NCI-H2227 treated with DMSO at 0.1 percent for 48 hours (cell line): Measurements from ENCODE around the gene FCAMR.

Experiments
- DNase-seq: peaks from one replicate; lab custom pipeline; 2025; lab: John Stamatoyannopoulos, UW

The FCAMR gene, protein sequence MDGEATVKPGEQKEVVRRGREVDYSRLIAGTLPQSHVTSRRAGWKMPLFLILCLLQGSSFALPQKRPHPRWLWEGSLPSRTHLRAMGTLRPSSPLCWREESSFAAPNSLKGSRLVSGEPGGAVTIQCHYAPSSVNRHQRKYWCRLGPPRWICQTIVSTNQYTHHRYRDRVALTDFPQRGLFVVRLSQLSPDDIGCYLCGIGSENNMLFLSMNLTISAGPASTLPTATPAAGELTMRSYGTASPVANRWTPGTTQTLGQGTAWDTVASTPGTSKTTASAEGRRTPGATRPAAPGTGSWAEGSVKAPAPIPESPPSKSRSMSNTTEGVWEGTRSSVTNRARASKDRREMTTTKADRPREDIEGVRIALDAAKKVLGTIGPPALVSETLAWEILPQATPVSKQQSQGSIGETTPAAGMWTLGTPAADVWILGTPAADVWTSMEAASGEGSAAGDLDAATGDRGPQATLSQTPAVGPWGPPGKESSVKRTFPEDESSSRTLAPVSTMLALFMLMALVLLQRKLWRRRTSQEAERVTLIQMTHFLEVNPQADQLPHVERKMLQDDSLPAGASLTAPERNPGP

DNA sequence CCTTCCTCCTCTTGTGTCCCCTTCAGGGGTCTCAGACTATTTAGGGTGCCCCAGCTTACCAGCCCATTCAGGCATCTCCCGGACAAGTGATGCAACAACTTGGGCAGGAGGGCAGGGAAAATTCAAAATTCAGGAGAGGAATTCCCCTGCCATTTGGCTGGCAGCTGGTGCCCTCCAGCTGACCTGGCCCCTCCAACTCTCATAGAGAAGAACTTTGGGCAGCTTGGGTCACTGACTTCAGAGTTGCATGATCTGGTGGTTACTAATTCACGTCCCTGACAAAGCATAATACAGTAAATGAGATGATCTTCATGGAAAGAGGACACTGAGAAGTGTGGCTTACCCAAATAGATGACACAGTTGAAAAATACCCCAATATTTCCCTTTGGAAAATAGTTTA, at the start of gene FCAMR:
TSS of gene FCAMR (minus strand) at position 15 of the 400 bp plus-strand sequence. CDS start 335 bp downstream, outside the sequence.
- DNase-seq, result no peak

DNA sequence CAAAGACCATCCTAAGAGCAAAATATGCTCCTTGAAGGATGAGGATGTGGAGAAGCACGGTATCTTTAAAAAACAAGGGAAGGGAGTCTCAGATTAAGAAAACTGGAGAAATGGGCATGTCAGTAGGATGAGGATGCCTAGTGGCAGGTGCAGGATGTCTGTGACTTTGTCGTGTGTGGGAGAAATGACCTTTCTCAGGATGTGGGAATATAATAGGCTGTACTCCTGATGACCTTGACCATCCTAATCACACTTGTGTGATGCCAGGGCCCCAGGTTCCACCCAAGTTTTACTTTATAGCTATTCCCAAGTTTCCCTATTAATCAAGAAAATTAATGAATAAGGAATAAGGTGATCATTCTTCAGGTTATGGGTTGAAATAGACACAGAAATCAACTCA, 49.4 kb upstream of the FCAMR start:
- DNase-seq, result no peak

DNA sequence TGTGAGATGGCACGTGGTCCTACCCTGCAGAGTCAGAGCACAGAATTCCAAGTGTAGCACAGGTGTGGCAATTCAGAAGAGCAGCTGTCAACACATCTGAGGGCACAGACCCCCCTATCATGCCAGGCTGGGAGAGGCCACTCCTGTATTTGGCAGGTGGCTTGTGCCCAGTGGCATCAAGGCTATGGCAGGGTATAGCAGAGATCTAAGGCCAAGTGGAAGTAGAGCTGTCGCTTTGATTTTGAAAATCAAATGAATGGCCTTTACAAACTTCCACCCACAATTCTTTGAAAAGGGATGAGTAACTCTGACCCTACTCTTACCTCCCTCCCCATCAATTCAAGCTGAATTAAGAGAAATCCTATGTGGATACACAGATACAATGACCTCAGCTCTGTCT, 48.9 kb upstream of the FCAMR start:
- no peak for DNase-seq

DNA sequence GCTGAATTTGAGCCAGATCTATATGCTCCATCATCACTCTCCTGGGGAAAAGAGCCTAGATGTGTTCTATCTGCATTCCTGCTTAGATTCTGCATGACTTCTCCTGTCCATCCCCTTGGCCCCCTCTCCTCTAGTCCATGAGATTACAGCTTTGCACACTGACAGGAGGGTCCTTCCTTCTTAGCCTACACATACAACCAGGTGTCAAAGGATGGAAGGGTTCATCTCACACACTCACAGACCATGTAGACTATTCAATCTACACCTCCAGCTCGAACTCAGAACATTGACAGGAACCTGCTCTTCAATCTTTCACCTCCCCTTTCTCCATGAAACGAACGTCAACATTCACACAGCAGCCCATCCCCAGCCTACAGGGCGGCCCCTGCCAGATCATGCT, 48.4 kb upstream of the FCAMR start:
- DNase-seq, result no peak

DNA sequence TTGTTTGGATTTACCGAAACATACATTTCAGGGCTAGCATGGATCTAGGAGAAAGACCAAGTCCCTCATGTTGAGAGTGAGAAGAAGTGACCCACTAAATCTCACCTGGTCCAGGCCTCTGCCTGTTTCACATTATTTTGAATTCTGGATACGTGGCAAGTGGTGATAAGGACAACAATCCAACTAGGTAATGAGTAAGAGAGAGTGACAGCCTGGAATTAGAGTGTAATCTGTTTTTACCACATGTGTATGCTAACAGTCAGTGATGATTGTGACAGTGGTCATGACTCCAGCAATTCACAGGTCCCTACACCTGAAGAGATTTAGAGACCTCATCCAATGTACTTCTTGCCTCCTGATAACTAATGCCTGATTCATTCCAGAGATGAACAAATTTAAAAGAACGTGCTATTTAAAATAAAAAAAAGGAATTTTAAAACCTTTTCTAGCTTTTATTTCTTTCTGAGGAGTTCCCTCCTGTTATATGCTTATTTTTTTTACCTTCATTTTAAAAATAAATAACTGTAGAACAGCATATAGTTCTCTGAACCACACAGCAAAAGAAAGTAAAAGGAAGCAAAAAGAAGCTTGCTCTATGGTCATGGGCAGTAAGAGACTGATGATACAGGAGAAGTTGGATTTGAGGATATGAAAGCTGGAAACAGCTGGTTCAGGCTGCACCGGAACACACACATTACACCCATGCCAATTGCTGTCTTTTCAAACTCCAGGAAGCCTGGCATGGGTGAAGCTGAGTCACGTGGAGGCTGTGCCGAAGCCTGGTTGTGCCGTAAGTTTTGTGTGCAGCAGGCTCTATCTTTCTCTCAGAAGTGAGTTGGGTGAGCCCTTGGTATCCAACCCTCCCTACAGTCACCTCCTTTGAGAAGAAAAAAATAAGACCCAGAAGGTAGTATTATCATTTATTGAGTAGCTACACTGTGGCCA, 47.6 kb upstream of the FCAMR start:
- no peak for DNase-seq

DNA sequence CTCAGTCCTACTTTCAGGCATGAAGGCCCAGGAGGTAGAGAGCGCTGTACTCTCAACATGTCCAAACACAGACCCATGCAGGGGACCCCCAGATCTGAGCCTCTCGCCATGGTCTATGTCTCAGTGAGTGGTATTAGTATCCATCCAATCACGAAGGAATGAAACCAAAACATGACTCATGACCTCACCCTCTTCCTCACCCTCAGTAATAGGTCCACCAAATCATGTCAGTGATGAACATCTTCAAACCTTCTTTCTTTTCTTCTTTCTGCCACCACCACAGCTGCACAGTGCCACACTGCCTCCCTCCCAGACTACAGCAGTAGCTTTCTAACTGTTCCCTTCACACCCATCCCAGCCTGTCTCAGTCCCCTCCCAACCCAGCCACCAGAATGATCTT, 45.5 kb upstream of the FCAMR start:
- no peak for DNase-seq

DNA sequence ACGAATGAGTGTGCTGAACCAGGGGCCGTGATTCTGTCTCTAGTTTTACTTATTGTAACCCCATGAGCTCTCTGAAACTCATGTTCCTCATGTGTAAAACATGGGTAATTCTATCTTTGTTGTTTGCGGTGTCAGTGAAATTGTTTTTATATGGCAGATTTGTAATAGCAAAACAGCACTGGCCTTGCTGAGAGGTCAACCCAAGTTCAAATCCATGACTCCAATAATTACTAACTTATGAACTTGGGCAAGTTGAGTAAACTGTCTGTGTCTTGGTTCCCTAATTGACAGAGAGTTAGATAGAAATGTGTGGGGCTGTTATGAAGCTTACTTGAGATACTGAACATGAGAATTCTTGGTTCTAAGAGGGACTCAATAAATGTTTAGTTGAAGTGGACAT, 44.5 kb upstream of the FCAMR start:
- DNase-seq, result no peak

DNA sequence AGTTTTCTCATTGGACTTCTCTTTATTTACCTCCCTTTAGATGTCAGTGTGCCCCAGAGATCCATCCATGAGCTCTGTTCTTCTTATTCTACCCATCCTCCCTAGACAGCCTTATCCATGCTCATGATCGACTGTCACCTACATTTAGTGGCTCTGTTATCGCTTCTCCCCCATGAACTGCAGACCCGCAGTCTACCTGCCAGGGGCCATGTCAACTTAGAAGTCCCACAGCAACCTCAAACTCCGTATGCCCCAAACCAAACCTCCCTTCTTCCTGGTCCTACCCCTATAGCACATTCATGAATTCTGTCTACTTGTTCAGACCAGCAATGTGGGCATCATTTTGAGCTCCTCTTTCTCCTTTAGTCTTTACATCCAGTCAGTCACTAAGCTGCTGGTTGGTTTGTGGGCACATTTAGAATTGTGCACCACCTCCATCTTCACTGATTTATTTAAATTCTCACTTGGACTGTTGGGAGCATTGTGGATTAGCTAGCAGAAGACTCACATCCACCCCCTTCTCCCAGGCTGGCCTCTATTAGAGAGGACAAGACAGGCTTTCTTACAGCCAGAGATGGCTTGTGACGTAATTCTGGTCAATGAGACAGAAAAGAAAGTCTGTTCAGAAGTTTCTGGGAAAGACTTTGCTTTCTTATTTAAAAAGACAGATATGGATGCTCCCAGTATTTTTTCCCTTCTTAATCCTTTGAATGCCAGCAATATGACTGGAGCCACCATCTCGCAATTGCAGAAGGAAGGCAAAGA, 43.2 kb upstream of the FCAMR start:
- no peak for DNase-seq

DNA sequence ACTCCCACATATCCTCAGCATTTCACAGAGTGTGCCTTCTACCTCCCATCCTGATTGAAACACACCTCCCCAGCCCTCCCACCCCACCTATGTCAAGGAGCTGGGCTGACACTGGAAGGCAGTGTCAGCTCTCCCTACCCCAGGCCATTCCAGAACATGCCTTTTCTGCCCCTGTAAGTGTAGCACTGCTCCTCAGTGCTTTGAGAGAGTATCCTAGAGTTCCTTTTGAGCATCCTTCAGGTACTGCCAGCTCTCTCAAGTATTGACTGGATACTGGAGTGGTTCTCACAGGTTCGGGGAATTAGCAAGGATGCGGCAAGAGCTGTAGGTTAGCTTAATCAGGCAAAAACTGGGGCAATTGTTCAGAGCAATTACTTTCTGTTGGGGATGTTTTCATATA, 40.5 kb upstream of the FCAMR start:
- DNase-seq, result no peak

DNA sequence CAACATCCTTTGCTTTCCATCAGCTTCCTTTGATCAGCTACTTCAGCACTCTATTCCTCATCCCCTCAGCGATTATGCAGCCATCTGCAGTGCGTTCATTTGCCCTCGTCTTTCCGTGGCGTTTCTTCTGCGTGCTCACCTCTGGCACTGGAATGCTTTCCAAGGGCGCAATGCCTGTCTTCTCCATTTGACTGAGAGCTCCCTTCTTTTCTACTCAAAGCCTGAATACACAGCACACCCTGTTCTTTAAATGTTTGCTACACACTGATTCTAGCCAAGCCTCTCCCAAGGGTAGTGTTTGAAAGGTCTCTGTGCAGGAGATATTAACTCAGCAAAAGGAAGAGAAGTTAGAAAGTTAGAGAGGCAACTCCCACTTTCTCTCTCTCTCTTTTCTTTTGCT, 39.7 kb upstream of the FCAMR start:
- no peak for DNase-seq

DNA sequence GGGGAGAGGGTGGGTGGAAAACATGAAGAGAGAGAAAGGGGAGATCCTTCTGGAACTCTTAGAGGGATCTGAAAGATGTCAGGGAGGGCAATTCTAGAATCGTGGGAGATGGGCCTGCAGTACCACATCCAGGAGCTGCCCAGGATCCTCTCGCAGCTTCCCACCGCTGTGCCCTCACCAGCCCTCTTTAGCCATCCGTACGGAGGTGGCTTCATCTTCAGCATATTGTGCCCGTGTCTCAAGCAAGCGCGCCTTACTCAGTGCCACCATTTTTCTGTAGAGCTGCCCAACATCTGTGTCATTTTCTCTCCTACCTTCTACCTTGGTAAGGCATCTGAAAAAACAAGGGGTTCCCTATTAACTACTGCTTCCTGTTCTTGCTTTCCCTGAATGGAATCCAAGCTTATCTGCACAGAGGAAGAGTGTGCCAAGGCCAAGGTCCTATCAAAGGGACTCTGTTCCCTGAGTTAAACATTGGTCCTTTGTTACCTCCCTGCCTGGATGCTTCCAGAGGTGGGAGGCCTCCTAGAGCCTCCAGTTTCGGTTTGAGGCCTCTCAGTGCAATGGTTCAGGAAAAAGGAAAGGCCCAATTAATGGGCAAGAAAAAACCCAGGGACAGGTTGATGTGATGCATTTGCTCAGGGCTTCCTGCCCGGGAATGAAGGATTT, 39.1 kb upstream of the FCAMR start:
- DNase-seq, result no peak

DNA sequence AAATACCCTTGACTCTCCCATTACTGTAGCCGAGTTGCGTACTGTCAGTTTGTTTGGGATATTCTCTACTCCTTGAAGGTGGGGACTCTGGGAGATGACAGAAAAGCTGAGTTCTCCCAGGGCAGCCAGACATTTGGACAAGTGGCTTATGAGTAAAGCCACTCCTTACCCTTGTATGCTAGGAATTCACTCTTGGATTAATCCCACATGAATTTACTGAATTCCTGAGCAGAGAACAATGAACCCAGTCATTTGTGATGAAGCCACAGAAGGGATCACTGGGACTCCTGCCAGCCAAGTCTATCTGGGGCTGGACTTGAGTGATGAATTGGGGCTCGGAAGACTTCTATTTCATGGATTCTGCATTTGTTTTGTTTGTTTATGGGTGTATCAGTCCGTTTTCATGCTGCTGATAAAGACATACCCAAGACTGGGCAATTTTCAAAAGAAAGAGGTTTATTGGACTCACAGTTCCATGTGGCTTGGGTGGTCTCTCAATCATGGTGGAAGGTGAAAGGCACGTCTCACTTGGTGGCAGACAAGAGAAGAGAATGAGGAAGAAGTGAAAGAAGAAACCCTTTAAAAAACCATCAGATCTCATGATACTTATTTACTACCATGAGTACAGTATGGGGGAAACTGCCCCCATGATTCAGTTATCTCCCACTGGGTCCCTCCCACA, 37.2 kb upstream of the FCAMR start:
- no peak for DNase-seq

DNA sequence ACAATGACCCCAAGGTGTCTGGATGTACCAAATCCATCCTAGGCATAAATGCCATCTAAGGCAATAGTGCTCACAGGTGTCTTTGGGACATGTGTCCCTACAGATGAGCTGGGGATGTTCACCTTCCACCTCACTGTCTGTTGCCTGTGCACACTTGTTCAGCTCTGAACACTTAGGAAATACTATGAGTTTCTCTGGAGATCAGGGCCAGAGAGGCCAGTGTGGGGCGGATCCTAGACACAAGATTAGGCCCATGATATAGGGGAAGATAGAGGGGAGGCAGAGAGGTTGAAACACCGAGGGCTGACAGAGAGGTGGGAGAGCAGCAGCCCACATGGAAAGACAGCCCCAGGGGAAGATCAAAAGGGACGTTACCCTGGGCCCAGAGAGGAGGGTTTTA, 36.7 kb upstream of the FCAMR start:
- DNase-seq, result no peak

DNA sequence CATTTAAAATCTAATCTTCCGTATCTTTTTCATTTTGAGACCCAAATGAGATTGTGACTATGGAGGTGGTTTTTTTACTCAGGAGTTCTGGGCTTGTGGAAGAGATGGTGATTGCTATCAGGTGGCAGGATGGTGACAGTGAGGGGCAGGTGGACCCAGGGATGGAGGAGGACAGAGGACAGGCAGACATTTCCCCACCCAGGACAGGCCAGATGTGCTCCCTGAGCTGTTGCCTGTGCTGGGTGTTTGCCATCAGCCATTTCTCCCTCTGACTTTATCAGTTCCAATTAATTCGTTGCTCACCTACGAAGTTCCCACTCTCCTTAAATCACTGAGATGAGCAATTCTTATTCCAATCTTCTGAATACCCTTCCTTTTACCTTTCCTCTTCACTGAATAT, 35.8 kb upstream of the FCAMR start:
- no peak for DNase-seq

DNA sequence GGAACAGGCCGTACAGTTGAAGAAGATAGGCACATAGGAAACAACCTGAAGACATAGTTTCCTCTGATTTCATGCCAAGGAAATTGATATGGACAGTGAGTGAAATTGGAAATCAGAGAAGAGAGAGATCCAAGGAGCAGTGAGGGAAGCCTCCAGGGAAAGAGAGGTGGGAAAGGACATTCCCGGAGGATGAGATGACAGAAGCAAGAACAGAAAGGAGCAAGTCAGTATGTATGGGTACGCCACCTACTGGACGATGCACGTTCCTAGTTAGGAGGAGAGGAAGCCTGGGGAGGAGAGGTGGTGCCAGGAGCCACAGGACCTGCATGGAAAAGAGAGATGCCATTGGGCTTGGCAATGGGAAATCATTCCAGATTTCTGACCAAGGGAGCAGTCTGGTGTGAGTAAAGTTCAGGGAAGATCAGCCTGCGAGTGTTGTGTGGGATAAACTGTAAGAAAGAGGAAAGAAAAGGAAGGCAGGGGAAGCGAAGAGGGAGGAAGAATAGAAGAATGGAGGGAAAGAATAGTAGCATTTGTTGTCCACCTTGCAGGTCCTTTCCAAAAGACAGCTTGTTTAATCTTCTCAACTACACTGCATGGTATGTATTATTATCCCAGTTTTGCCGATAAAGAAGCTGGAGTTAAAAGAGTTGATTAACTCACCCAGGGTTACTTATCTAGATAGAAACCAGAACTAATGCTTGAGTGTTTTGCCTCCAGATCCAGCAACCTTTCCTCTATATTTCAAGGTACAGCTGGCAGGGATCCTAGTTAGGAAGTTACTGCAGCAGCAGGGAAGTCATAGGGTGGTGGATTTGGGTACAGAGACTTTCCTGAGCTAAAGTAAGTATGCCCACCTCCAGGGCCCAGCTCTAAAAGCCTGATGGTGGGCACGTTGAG, 34.9 kb upstream of the FCAMR start:
- DNase-seq, result no peak

DNA sequence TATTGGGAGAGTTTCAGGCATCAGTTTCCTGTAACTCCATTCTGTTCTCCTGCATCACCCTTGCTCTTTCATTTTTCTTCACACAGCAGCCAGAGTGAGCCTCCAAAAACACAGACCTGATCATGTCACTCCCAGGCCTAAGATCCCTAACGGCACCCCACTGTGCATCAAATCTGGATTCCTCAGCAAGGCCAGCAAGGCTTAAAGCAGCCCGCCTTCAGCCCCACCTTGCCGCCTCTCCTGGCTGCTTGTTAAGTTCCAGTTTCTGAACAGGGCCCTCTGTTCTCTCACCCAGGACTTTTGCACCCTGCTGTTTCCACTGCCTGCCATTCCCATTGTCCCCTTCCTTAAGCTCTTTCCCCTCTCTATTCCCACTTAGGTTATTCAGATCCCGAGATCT, 33.0 kb upstream of the FCAMR start:
- no peak for DNase-seq

DNA sequence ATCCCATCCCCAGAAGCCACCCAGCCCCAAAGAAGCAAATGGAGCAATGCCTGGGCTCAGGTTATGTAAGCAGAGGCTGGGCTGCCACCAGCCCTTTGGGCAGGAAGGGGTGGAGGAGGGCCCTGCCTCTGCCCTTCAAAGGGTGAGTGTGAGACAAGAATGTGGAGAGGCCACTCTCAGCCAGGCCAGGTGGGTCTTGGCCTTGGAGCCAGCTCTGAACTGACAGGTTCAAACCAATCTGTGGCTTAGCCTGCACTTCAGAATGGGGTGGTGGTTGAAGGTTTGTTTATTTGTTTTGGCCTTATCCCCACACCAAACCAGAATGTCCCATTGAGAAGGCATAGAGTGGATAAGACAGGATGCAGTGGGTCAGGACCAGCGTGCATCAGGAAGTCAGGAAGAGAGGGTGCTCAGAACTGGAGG, 32.5 kb upstream of the FCAMR start:
- DNase-seq, result no peak

DNA sequence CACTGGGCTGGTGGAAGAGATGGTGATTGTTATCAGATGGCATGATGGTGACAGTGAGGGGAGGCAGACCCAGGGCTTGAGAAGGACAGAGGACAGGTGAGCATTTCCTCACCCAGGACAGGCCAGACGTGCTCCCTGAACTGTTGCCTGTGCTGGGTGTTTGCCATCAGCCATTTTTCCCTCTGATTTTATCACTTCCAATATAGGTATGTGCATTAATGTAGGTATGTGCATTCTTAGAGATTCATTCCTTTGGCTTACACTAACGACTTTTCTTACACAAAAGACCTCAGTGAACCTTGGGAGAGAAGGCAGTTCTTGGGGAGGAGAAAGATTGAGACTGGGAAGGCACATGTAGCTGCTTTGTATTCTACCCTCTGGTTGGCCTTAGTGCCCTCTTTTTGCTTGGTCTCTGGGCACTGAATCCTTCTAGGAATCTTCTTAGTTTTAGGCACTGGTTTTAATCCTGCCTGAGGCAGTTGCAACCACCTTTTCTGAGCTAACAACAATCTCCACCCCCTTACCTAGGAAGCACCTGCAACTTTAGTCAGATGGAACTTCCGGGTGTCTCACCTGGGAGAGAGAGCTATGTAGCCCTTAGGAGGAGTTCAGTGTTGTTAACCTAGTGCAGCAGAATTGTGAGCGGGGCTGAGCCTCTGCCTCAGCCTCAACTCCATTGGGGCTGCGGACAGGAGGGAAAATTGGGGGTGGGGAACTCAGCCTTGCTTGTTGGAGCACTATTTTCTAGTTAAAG, 31.4 kb upstream of the FCAMR start:
- no peak for DNase-seq

DNA sequence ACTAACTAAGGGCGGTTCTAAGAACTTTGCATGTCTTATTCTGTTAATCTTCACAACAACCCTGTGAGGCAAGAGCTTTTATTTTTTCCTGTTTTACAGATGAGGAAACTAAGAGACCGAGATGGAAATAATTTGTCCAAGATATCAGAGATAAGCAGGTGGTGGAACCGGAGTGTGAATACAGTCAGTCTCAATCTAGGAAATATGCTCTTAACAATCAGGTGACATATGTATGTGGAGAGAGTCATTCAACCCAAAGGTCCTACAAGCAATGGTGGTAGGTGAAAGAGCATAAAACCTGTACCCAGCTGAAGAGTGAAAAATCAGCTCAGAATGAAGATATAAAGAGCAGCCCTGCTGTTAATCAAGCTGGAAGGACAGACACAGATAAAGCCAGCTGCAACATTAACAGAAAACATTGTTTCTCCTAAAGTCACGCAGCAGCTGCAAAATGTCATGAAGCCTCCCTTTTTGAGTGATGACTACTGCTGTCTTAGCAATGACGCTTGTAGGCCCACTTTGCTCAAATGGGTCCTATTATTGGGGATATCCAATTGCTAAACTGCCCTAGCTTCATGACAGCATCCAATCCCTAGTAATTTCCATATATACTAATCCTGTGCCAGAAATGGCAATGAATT, 30.5 kb upstream of the FCAMR start:
- no peak for DNase-seq
